NCI-H2029 (cell line): ENCODE results near the gene RAVER1.
"Not testable (repeated sequence)": the region's sequence is repeated elsewhere in the genome, so short reads cannot be mapped to it uniquely, and the experiment has no call there.

ENCODE experiments used
- DNase-seq: peaks from one replicate; lab custom pipeline; 2025; lab: John Stamatoyannopoulos, UW

RAVER1 gene

GRCh38 chr19:10343495-10343894 lies 10.2 kb upstream of the RAVER1 start:
- DNase-seq = no peak

- no peak for DNase-seq
Measured at GRCh38 chr19:10339977-10340376, 6.6 kb upstream of the RAVER1 start.

GRCh38 chr19:10339380-10339960 lies 6.1 kb upstream of the RAVER1 start, which contains the start of gene ICAM3:
Gene ICAM3 (minus strand): TSS chr19:10339624. CDS start chr19:10339614, 10 bp downstream.
- no peak for DNase-seq

- no peak for DNase-seq
Measured at GRCh38 chr19:10338940-10339339, 5.6 kb upstream of the RAVER1 start.

GRCh38 chr19:10336725-10337124 lies 3.4 kb upstream of the RAVER1 start:
- DNase-seq = not testable (repeated sequence)

GRCh38 chr19:10335352-10335985 lies 2.1 kb upstream of the RAVER1 start:
- no peak for DNase-seq

GRCh38 chr19:10334588-10335351 lies 1.4 kb upstream of the RAVER1 start:
- peak; percentile 65 for DNase-seq

GRCh38 chr19:10333758-10334587 lies 644 bp upstream of the RAVER1 start:
- no peak for DNase-seq

- DNase-seq = no peak
Measured at GRCh38 chr19:10332158-10332964, 968 bp downstream of the RAVER1 start.

- DNase-seq = no peak
Measured at GRCh38 chr19:10329555-10329954, 3.8 kb downstream of the RAVER1 start.

GRCh38 chr19:10328558-10329429 lies 4.5 kb downstream of the RAVER1 start:
- no peak for DNase-seq

GRCh38 chr19:10327793-10328192 lies 5.5 kb downstream of the RAVER1 start:
- DNase-seq = no peak

- DNase-seq = no peak
Measured at GRCh38 chr19:10325732-10326131, 7.6 kb downstream of the RAVER1 start.

- no peak for DNase-seq
Measured at GRCh38 chr19:10321874-10322835, 11.2 kb downstream of the RAVER1 start.

- no peak for DNase-seq
Measured at GRCh38 chr19:10321417-10321797, 11.9 kb downstream of the RAVER1 start.

- no peak for DNase-seq
Measured at GRCh38 chr19:10320602-10321416, 12.5 kb downstream of the RAVER1 start.

- no peak for DNase-seq
Measured at GRCh38 chr19:10318807-10319682, 14.3 kb downstream of the RAVER1 start.
